ENCODE data around the gene EGFL8. TPM values are rescaled to one million over a fixed set of nuclear protein-coding genes. Genes with fewer than 3 reads are reported as not detected.
A peak's percentile ranks its signal among the peaks of the same experiment; 100 is the strongest.
"Not testable (repeated sequence)": the region's sequence is repeated elsewhere in the genome, so short reads cannot be mapped to it uniquely, and the experiment has no call there.

Gene EGFL8
- 6.5 TPM for polyA plus RNA-seq (2013, experiment 1 of 2; ENCODE audit: insufficient read length)
- 5.7 TPM for polyA plus RNA-seq (2013, experiment 2 of 2; ENCODE audit: insufficient read length)

DNA sequence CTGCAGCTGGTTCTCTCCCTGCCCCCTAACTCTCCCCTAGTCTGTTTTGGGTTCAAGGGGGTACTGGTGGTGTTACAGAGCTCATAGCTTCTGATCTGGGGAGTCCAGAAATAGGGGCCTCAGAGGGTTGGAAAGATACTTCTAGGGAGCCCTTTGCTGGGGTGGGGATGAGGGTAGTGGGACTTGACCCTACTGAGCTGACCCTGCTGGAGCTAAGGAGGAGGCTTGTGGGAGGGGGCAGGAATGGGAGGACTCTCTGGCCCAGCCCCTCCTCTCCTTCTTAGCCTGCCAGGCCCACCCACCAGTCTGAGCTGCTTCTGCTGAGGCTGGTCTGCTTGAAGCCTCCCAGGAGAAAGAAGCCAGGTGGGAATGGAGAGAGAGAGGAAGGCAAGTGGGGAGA, at the start of gene EGFL8:
Gene EGFL8 (plus strand): TSS at position 301 of the 400 bp plus-strand sequence. CDS start 1,571 bp downstream, outside the sequence.
- no peak for DNase-seq

DNA sequence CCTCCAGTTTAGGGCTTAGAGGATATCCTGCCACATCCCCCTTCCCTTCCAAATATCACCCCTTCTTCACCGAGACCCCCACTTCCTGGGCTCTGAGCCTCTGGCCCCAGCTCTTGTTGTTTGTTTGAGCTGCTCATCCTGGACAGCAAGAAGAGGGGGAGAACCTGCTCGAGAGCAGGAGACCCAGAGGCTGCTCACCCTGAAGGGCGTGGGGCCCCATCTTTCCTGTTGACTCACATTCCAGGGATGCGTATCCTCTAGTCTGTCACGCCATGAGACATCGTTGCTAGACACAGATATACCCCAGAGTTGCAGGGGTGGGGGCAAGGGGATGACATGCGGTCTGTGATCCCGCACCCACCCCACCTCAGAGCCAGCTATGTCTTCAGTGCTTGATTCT, 49.6 kb upstream of the EGFL8 start:
- DNase-seq, result peak; percentile 87

- DNase-seq, result no peak
These were observed 48.8 kb upstream of the EGFL8 start for GRCh38 chr6:32115623-32116022.

GRCh38 chr6:32116674-32117073, 47.7 kb upstream of the EGFL8 start:
- no peak for DNase-seq

- no peak for DNase-seq
These were observed 46.9 kb upstream of the EGFL8 start for GRCh38 chr6:32117461-32117860.

DNA sequence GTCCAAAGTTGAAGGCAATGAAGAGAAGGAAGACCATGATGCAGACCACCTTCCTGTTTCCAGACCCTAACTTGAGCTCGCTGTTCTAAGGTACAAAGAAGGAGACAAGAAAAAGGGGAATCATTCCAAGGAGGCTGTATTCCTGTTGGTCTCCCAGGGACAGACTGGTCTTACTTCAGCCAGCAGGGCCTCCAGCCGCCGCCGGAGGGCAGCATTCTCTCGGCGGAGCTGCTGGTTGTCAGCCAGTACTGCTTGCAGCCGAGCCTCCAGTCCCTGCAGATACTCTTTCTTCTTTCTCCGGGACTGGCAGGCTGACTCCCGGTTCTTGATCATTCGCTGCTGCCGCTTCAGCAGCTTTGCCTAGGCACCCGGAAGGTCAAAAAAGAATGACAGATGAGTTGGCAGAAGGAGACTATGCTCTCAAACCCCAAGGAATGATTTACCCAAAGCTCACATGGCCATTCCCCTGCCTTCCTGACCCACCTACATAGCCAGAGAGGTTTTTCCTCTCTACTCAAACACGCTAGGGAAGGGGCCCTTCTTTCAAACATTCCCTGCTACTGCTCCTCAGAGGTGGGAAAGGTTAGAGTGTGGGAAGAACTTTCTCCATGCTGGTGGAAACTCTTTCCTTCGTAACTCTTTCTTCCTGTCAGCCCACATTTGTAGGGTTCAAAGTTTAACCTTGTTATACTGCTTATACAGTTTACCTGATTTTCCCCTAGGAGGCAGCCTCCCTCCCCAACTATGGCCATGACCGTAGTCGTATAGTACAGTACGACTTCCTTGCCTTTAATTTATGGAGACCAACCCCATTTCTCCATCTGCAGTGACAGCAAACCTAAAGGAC, 45.4 kb upstream of the EGFL8 start:
- DNase-seq, result peak; percentile 82

- no peak for DNase-seq
These were observed 43.8 kb upstream of the EGFL8 start for GRCh38 chr6:32120573-32121059.

- DNase-seq, result no peak
These were observed 40.7 kb upstream of the EGFL8 start for GRCh38 chr6:32123681-32124080.

DNA sequence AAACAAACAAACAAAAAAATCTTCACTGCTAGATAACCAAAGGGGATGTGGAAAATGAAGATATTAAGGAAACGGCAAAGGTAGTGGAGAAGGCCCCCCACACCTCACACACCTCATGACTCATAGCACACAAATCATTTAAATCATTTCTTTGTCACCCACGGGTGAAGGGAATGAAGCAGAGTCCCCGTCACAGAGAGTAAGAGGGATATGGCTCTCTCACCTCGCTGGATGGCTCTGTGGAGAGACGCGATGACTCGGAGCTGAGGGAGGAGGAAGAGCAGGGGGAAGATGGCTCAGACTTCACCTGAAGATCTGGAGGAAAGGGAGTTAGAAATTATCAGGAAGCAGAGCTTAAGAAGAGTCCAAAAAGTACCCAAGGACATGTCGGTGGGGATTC, 37.5 kb upstream of the EGFL8 start:
- DNase-seq, result no peak

DNA sequence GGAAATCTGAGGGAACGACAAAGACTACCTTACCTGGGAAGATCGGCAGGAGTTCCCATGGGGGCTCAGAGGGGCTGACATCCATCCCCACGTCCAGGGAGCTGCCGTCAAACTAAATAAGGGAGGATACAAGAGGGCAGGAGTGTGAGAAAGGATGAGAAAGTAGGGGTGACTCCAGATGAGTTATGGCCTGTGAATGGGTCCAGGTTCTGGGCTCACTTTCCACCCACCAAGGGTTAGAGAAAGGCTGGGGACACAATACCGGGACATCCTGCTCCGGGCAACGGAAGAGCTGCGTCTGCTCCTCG, 37.0 kb upstream of the EGFL8 start:
- DNase-seq, result no peak

- DNase-seq, result peak; percentile 100
These were observed 36.4 kb upstream of the EGFL8 start, which contains the start of gene ATF6B for GRCh38 chr6:32127717-32128592. Gene ATF6B, minus strand, starts transcription at chr6:32128246. Its CDS starts 39 bp downstream, at chr6:32128207.

DNA sequence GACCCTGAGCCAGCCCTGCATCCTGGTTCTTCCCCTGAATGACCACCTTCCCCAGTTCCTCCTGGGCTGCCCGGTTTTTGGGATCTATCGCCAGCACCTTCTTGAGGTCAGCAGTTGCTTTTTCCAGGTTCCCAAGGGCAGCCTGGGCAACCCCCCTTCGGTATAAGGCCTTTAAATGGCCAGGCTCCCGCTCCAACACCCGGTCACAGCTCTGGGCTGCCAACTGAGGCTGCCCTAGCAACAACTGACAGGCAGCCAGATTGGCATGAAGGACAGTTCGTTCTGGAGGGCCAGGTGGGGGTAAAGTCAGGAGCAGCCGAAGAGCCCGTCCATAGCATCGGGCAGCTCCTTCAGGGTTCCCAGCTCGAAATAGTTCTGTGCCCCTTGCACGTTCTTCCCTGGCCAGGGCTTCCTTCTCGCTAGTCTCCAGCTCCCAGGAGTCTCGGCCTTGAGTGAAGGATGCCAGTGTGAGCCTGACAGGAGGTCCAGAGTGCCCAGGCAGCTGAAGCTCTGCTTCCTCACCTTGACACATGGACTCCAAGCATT, 35.6 kb upstream of the EGFL8 start:
- DNase-seq, result no peak

GRCh38 chr6:32129297-32130088, 34.9 kb upstream of the EGFL8 start:
- DNase-seq, result no peak

DNA sequence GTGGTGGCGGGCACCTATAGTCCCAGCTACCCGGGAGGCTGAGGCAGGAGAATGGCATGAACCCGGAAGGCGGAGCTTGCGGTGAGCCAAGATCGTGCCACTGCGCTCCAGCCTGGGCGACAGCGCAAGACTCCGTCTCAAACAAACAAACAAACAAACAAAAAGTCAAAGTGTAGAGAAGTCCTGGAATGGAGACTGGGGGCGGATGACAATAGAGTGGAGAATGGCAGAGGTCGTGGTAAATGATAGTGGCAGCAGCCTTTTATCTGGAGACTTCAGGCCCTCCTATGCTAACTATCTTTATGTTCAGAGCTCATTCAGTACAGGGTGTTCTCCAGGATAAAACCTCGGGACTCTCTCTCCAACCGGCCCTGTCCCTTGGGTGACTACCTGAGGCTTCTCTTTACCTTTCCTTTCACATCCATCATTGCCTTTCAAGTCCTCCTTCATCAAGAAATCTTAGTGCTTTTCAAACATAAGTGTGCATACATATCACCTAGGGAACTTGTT, 32.9 kb upstream of the EGFL8 start:
- no peak for DNase-seq

DNA sequence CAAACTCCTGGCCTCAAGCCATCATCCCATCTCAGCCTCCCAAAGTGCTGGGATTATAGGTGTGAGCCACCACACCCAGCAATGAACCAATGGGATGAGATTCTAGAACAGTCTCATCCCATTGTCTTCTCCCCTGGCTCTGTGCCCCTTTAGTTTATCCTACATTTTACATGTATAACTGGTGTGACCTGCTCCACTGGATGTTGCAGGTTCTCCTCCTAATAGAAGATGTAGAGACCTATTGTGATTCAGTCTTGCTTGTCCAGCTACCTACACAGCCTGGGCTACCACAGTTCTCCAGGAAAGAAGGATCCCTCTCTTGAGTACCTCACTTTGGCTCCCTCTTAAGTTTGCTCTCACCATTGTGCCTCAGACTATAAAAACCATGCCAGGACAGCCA, 32.3 kb upstream of the EGFL8 start:
- no peak for DNase-seq

DNA sequence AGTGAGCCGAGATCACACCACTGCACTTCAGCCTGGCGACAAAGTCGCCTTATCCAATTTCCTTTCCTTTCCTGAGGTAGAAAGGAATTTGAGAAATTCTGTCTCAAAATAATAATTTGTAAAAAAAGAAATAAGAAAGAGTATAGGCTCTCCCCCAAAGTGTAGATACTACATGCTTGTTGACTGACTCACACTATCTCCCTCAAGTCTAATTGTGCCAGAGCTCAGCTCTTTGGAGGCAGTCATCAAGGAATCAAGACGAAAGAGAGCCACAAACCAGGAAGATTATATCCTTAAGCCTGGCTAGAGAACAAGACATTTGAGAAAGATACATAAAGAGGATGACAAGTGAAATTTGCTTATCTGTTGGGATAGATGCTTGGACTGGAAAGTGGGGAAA, 30.6 kb upstream of the EGFL8 start:
- peak; percentile 77 for DNase-seq

- no peak for DNase-seq
These were observed 26.9 kb upstream of the EGFL8 start for GRCh38 chr6:32137454-32137853.

DNA sequence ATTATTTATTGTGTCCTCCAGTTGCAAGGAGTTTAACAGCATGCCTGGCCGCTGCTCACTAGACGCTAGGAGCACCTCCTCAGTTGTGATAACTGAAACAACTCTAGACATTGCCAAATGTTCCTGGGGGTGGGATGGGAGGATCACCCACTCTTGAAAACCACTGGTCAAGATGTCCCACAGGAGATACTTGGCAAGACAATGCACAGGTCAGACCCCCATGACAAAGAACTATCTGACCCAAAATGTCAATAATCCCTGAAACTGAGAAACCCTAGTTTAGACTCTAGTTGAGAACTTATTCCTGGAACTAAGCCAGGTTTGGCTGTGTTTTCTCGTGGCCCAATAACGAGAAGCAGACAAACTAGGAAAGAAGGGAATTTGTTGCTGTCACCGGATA, 24.8 kb upstream of the EGFL8 start:
- DNase-seq, result no peak

DNA sequence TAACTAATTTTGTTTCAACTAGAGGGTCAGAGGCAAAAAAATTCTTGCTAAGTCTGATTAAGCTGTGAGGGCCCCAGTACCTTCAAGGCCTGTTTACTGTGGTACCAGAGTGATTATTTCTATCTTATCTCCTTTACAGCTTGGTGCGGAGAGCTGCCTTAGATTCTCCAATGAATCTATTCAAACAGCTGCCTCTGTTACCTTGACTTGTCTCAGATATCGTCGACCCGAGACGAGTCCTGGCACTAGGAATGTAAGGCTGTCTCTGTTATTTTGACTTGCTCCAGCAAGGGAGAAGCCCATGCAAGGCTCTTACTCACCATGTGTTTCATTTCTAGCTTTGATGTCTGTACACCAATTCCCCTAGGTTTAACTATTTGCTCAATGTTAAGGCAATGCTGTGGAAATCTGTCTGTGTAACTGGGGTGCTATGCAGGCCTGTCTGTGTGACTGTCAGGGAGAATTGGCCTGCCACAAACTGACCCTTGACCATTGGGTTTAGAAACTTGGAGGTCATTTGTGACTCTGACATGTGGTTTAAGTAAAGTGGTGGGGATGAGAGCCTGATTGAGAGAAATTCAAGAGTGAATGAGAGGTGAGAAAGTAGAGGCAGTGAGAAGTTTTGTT, 23.9 kb upstream of the EGFL8 start:
- DNase-seq, result no peak

GRCh38 chr6:32144238-32144637, 20.2 kb upstream of the EGFL8 start:
- DNase-seq, result not testable (repeated sequence)

DNA sequence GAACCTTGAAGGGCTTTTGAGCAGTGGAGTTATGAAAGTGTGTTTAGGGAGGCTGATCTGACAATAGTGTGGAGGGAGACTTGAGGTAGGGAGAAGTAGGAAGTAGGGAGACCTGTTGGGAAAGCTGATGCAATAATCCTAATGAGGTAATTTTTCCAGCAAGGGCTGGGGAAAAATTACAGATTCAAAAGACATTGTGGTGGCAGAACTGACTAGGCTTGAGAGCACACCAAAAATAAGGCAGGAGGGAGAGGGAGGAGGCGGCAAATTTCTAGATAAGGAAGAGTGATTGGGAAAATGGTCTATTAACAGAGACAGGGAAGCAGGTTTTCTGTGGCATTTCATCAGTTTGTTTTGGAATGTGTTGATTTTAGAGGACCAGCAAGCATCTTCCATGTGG, 18.1 kb upstream of the EGFL8 start:
- DNase-seq, result no peak

Measured in fibroblast of skin of scalp (primary cell).